IMR-90 (cell line): Measurements from ENCODE around the gene VIPR1. TPM values are rescaled to one million over a fixed set of nuclear protein-coding genes. Genes with fewer than 3 reads are reported as not detected.
"Not testable (repeated sequence)": the region's sequence is repeated elsewhere in the genome, so short reads cannot be mapped to it uniquely, and the experiment has no call there.

Experiments
- ATAC-seq: fragments of 200-7000 bp; cut with Tn5 transposase; 2 replicates; pipeline ENCODE4 v1.9.1; 2020; ENCODE audit warnings: low read depth, mild to moderate bottlenecking, moderate library complexity
- BruUV-seq: library from RNA; stranded (reverse); fragments of 400-500 nt; replicated peaks from 2 replicates; lab custom pipeline; 2021; lab: Mats Ljungman, UMichigan
- CTCF ChIA-PET: fragments of 300-600 bp; formaldehyde crosslinking; extraction: SDS; loops from one replicate; lab custom pipeline; 2021; ENCODE audit warnings: antibody characterized with exemption; lab: Yijun Ruan, JAX
- POLR2A ChIA-PET: fragments of 300-600 bp; sonication (Branson Sonifier 250); formaldehyde crosslinking; loops from one replicate; lab custom pipeline; 2022; ENCODE audit warnings: antibody characterized with exemption; ENCODE audit not compliant: unreplicated experiment; lab: Charles Lee
- DNase-seq: peaks from one replicate; pipeline ENCODE4 v3.0.0; 2013
- H2AFZ ChIP-seq: replicated peaks from 2 replicates; pipeline ENCODE3; 2013; ENCODE audit warnings: low read length, mild to moderate bottlenecking; ENCODE audit not compliant: poor library complexity
- H2AK5ac ChIP-seq: 2 replicates; pipeline ENCODE4 v1.6.1; 2013; ENCODE audit warnings: low read depth, low read length, inconsistent platforms
- H2AK9ac ChIP-seq: replicated peaks from 2 replicates; pipeline ENCODE3; 2013; ENCODE audit warnings: mild to moderate bottlenecking, low read depth, low read length, moderate library complexity; ENCODE audit not compliant: poor library complexity
- H2BK120ac ChIP-seq: 2 replicates; pipeline ENCODE4 v1.6.1; 2013; ENCODE audit warnings: low read depth, low read length, inconsistent platforms
- H2BK15ac ChIP-seq: 3 replicates; pipeline ENCODE4 v1.6.1; 2013; ENCODE audit warnings: low read depth, low read length, inconsistent platforms
- H2BK20ac ChIP-seq: 2 replicates; pipeline ENCODE4 v1.6.1; 2013; ENCODE audit warnings: low read depth, mild to moderate bottlenecking, inconsistent platforms, low read length, moderate library complexity
- H2BK5ac ChIP-seq: 2 replicates; pipeline ENCODE4 v1.6.1; 2013; ENCODE audit warnings: mild to moderate bottlenecking, low read depth, low read length, inconsistent platforms; ENCODE audit not compliant: poor library complexity, severe bottlenecking
- H3K14ac ChIP-seq: replicated peaks from 2 replicates; pipeline ENCODE4 v1.6.1; 2013; ENCODE audit warnings: low read depth, low read length, inconsistent platforms
- H3K18ac ChIP-seq: 2 replicates; pipeline ENCODE4 v1.6.1; 2013; ENCODE audit warnings: low read depth, low read length, control low read depth
- H3K23ac ChIP-seq: 2 replicates; pipeline ENCODE4 v1.6.1; 2013; ENCODE audit warnings: low read depth, low read length, inconsistent platforms
- H3K27ac ChIP-seq: 2 replicates; pipeline ENCODE4 v1.5.1; 2013; ENCODE audit warnings: mild to moderate bottlenecking, control low read depth, low read length; ENCODE audit not compliant: insufficient read depth
- H3K27me3 ChIP-seq: 2 replicates; pipeline ENCODE4 v1.6.1; 2013; ENCODE audit warnings: low read length; ENCODE audit not compliant: control insufficient read depth, insufficient read depth
- H3K36me3 ChIP-seq: 2 replicates; pipeline ENCODE4 v1.6.1; 2013; ENCODE audit warnings: low read length, mixed read lengths; ENCODE audit not compliant: control insufficient read depth, insufficient read depth
- H3K4ac ChIP-seq: 2 replicates; pipeline ENCODE4 v1.6.1; 2013; ENCODE audit warnings: low read depth, low read length, inconsistent platforms
- H3K4me1 ChIP-seq: 2 replicates; pipeline ENCODE4 v1.6.1; 2013; ENCODE audit warnings: low read length, mixed read lengths; ENCODE audit not compliant: control insufficient read depth, insufficient read depth
- H3K4me2 ChIP-seq: 2 replicates; pipeline ENCODE4 v1.6.1; 2013; ENCODE audit warnings: low read depth, mild to moderate bottlenecking, control low read depth, low read length, moderate library complexity
- H3K4me3 ChIP-seq: 2 replicates; pipeline ENCODE4 v1.5.1; 2013; ENCODE audit warnings: low read depth, mild to moderate bottlenecking, control low read depth, low read length, moderate library complexity; ENCODE audit not compliant: insufficient read depth
- H3K56ac ChIP-seq: 2 replicates; pipeline ENCODE4 v1.6.1; 2013; ENCODE audit warnings: low read length, inconsistent platforms; ENCODE audit not compliant: insufficient read depth; ENCODE audit errors: extremely low read depth
- H3K79me1 ChIP-seq, 2 experiments: 2 replicates each; pipeline ENCODE4 v1.6.1; 2013; ENCODE audit warnings: low read length in 2 of 2, inconsistent platforms in 1 of 2, low read depth in 1 of 2
- H3K9ac ChIP-seq: 2 replicates; pipeline ENCODE4 v1.6.1; 2013; ENCODE audit warnings: low read depth, low read length, control low read depth
- H3K9me1 ChIP-seq: 2 replicates; pipeline ENCODE4 v1.6.1; 2013; ENCODE audit warnings: low read length, inconsistent platforms; ENCODE audit not compliant: insufficient read depth
- H3K9me3 ChIP-seq: 2 replicates; pipeline ENCODE4 v1.6.1; 2013; ENCODE audit warnings: low read length; ENCODE audit not compliant: control insufficient read depth, insufficient read depth
- H4K20me1 ChIP-seq: 2 replicates; pipeline ENCODE4 v1.6.1; 2013; ENCODE audit warnings: low read length, inconsistent platforms; ENCODE audit not compliant: insufficient read depth
- H4K5ac ChIP-seq: 2 replicates; pipeline ENCODE4 v1.6.1; 2013; ENCODE audit warnings: mild to moderate bottlenecking, low read depth, low read length, control low read depth
- H4K8ac ChIP-seq, 2 experiments: 2 replicates each; pipeline ENCODE4 v1.6.1; 2013; ENCODE audit warnings: low read depth in 2 of 2, low read length in 2 of 2, control low read depth in 1 of 2, inconsistent platforms in 1 of 2
- H4K91ac ChIP-seq: 2 replicates; pipeline ENCODE4 v1.6.1; 2013; ENCODE audit warnings: low read depth, low read length, inconsistent platforms; ENCODE audit not compliant: insufficient read depth
- CEBPB ChIP-seq: IDR thresholded peaks from 2 replicates; pipeline ENCODE4 v1.6.1; 2012; ENCODE audit warnings: low read depth, low read length, improper control_type of control experiment
- CHD1 ChIP-seq: IDR thresholded peaks from 2 replicates; pipeline ENCODE4 v1.6.1; 2012; ENCODE audit warnings: low read depth, low read length, improper control_type of control experiment
- FOS ChIP-seq: fragments of 150-350 bp; IDR thresholded peaks from 2 replicates; pipeline ENCODE4 v1.6.1; 2016; ENCODE audit warnings: low read depth, low read length
- MAZ ChIP-seq: IDR thresholded peaks from 2 replicates; pipeline ENCODE4 v1.6.1; 2012; ENCODE audit warnings: low read depth, mild to moderate bottlenecking, low read length, improper control_type of control experiment, moderate library complexity, borderline replicate concordance
- MXI1 ChIP-seq: IDR thresholded peaks from 2 replicates; pipeline ENCODE4 v1.6.1; 2012; ENCODE audit warnings: low read depth, mild to moderate bottlenecking, low read length, moderate library complexity, borderline replicate concordance
- NFE2L2 ChIP-seq: fragments of 150-350 bp; IDR thresholded peaks from 2 replicates; pipeline ENCODE4 v1.6.1; 2016; ENCODE audit warnings: low read depth, mild to moderate bottlenecking, low read length
- RAD21 ChIP-seq: IDR thresholded peaks from 2 replicates; pipeline ENCODE4 v1.6.1; 2012; ENCODE audit warnings: low read length, improper control_type of control experiment
- RFX5 ChIP-seq: IDR thresholded peaks from 2 replicates; pipeline ENCODE4 v1.8.0; 2012; ENCODE audit warnings: low read depth, mild to moderate bottlenecking, low read length, moderate library complexity
- WGBS, 2 experiments: methylation state at CpG; one replicate each; pipeline versions ENCODE4 v1.1.5 to v1.1.7; 2013; ENCODE audit warnings: missing lambda C conversion rate in 2 of 2; ENCODE audit not compliant: insufficient read length in 1 of 2; ENCODE audit errors: extremely low coverage in 2 of 2; 5-methylcytosine and 5-hydroxymethylcytosine counted together
- dilution Hi-C: fragments of 300-500 bp; cut with HindIII; formaldehyde crosslinking; loops from one replicate; pipeline ENCODE4 v1.14.3; 2018; ENCODE audit warnings: low sequenced_read_pairs; ENCODE audit not compliant: unreplicated experiment
- in situ Hi-C: fragments of 300-500 bp; cut with MboI; formaldehyde crosslinking; loops from 3 replicates; pipeline ENCODE4 v1.14.3; 2019; ENCODE audit warnings: low sequenced_read_pairs, inconsistent platforms, mixed read lengths
- intact Hi-C: fragments of 100-400 bp; cut with micrococcal nuclease; formaldehyde crosslinking; loops from 2 replicates; pipeline ENCODE4 v1.10.0; 2022
- polyA plus RNA-seq, 3 experiments: library from polyadenylated mRNA; depleted of rRNA; stranded (reverse); fragments of >200 nt; gene quantifications; 2 replicates each; pipeline ENCODE4 v1.2.3, GENCODE V29; 2012; ENCODE audit warnings: low replicate concordance in 1 of 3
- total RNA-seq: library from RNA; depleted of rRNA; stranded (reverse); fragments of >200 nt; gene quantifications from 2 replicates; pipeline ENCODE4 v1.2.3, GENCODE V29; 2012

The VIPR1 gene
- total and polyA plus RNA-seq, 2 of the 4 experiments (the other 2 are of a cell fraction): not detected

DNA sequence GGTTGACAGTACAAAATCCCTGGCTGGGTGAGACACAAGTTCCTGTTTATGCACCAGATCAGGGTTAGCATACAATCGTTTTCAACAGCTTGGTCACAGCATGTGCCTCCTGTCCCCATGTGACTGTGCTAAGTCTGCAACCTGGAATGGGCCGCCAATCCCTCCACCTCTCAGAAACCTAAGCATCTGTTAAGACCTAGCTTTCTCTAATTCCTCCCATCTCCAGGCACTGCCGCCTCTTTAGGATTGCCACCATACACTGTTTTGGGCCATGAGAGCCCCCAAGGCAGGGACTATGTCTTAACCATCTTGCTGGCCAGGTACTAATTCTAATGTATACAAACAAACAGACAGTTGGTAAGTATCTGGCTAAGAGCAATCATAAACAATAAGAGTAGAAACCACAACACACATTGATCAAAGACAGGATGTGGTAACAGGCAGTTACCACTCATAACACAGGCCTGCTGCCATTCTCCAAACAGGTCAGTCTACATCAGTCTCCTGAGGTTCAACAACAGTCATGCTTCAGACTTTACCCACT, 53.7 kb downstream of the VIPR1 start:
- no peak for ATAC-seq
- H2BK15ac ChIP-seq: no peak overlapping the region
- no peak overlapping the region for H2AK5ac ChIP-seq
- no peak overlapping the region for H3K4me3 ChIP-seq
- peak overlapping the region; percentile 19 for H2AK9ac ChIP-seq
- ChIA-PET CTCF (no interaction called here), POLR2A (no interaction called here)
- no peaks in the 10 kb centered on the region for H3K9me3 ChIP-seq
- no peak overlapping the region for H4K91ac ChIP-seq
- no peaks in the 10 kb centered on the region for H3K4me1 ChIP-seq
- intact Hi-C loops (no loop called here), dilution Hi-C loops (no loop called here), in situ Hi-C loops (no loop called here)
- no peak overlapping the region for H2BK5ac ChIP-seq
- H2BK120ac ChIP-seq: no peak overlapping the region
- no peak overlapping the region for H3K4me2 ChIP-seq
- peaks cover 38% of the 10 kb centered on the region for H3K36me3 ChIP-seq
- no peak overlapping the region for H3K18ac ChIP-seq
- no peak overlapping the region for H3K9ac ChIP-seq
- H4K5ac ChIP-seq: no peak overlapping the region
- H4K8ac ChIP-seq: no peak overlapping the region
- no TSS peak for BruUV-seq
- DNase-seq: no peak
- peaks cover 4% of the 10 kb centered on the region; the same call in 1 of the 2 replicates for H3K9me1 ChIP-seq
- H4K20me1 ChIP-seq: no peaks in the 10 kb centered on the region
- H3K27ac ChIP-seq: no peak overlapping the region
- no peak overlapping the region for H3K56ac ChIP-seq
- no peaks in the 10 kb centered on the region for H3K27me3 ChIP-seq
- H3K79me1 ChIP-seq: peaks cover 0 to 2% of the 10 kb centered on the region in 2 experiments; a peak in 1 of 4 replicates
- no peak overlapping the region for H3K4ac ChIP-seq
- H3K23ac ChIP-seq: no peak overlapping the region
- no peak overlapping the region for H2BK20ac ChIP-seq
- TF ChIP-seq MAZ (no peak), RAD21 (no peak), CHD1 (no peak), RFX5 (no peak), NFE2L2 (no peak), MXI1 (no peak), CEBPB (no peak), FOS (no peak)
- 17% methylated on average over 1 of the region's 3 CpGs; no CpG with 5 or more reads in 1 of the 2 experiments for WGBS, 2 experiments
- no peak overlapping the region for H3K14ac ChIP-seq
- no peak overlapping the region for H2AFZ ChIP-seq

DNA sequence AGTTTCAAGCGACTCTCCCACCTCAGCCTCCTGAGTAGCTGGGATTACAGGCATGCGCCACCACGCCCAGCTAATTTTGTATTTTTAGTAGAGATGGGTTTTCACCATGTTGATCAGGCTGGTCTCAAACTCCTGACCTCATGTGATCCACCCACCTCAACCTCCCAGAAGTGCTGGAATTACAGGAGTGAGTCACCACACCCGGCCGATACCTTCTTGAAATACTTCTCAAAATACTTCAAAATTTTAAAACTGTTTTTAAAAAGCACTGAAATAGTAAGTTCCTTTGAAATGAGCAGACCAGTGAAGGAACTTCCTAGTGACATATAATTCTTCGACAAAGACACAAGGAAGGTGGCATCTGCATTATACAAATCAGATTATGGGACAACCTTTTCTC, 54.4 kb downstream of the VIPR1 start:
- H4K91ac ChIP-seq, H4K8ac ChIP-seq, intact Hi-C loops, H2AK5ac ChIP-seq, H3K56ac ChIP-seq, H2BK120ac ChIP-seq, H3K4ac ChIP-seq, ATAC-seq, H3K4me2 ChIP-seq, H3K23ac ChIP-seq, H2AK9ac ChIP-seq, H3K27ac ChIP-seq, dilution Hi-C loops, DNase-seq, H4K5ac ChIP-seq, BruUV-seq, H3K14ac ChIP-seq, H2BK15ac ChIP-seq, H3K9me1 ChIP-seq, H2AFZ ChIP-seq, H2BK20ac ChIP-seq, H3K9me3 ChIP-seq, H3K27me3 ChIP-seq, CTCF ChIA-PET, H3K18ac ChIP-seq, H4K20me1 ChIP-seq, POLR2A ChIA-PET, in situ Hi-C loops, H3K9ac ChIP-seq, H3K79me1 ChIP-seq, H3K4me3 ChIP-seq, H2BK5ac ChIP-seq, H3K4me1 ChIP-seq: not testable (repeated sequence)
- peaks cover 39% of the 10 kb centered on the region for H3K36me3 ChIP-seq
- WGBS, 2 experiments: no CpG with 5 or more reads among the region's 6 CpGs
